OCI-LY7 (cell line): ENCODE results near the gene DUOXA2.
"Not testable (repeated sequence)": the region's sequence is repeated elsewhere in the genome, so short reads cannot be mapped to it uniquely, and the experiment has no call there.

Experiments
- EZH2phosphoT487 ChIP-seq: fragments of 200-600 bp; sonication (generic); IDR thresholded peaks from 2 replicates; pipeline ENCODE4 v1.6.1; 2018; ENCODE audit warnings: low read depth, borderline replicate concordance, mild to moderate bottlenecking, mixed run types, antibody characterized with exemption, low read length, moderate library complexity, mixed read lengths
- TF ChIP-seq, protein P1 (sequence below): fragments of 200-600 bp; sonication (generic); conservative IDR thresholded peaks from 2 replicates; pipeline ENCODE4 v1.5.1; 2014; ENCODE audit warnings: mild to moderate bottlenecking, antibody characterized with exemption, low read length, moderate library complexity, mixed read lengths

DNA sequence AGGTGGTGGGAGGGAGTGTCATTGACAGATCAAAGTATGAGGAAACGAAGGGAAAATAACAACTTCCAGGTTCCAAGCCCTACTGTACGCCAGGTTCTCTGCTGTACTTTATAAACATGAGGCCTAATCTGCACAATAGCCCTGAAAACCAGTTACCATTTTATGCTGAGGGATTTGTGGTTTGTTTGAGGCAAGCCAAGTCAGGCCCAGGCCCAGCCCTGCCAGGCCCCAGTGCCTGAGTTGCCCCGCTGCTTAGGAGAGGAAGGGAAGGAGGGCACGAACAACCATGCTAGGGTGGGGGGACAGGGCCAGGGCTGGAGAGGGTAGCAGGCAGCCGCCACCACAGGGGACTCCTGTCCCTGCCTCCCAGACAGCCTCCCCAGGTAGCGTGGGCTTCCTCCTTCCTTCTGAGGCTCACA lies 44.2 kb upstream of the DUOXA2 start:
- TF ChIP-seq, protein P1, sequence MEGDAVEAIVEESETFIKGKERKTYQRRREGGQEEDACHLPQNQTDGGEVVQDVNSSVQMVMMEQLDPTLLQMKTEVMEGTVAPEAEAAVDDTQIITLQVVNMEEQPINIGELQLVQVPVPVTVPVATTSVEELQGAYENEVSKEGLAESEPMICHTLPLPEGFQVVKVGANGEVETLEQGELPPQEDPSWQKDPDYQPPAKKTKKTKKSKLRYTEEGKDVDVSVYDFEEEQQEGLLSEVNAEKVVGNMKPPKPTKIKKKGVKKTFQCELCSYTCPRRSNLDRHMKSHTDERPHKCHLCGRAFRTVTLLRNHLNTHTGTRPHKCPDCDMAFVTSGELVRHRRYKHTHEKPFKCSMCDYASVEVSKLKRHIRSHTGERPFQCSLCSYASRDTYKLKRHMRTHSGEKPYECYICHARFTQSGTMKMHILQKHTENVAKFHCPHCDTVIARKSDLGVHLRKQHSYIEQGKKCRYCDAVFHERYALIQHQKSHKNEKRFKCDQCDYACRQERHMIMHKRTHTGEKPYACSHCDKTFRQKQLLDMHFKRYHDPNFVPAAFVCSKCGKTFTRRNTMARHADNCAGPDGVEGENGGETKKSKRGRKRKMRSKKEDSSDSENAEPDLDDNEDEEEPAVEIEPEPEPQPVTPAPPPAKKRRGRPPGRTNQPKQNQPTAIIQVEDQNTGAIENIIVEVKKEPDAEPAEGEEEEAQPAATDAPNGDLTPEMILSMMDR = not testable (repeated sequence)
- not testable (repeated sequence) for TF ChIP-seq EZH2phosphoT487
